NT2/D1 (cell line): ENCODE measurements around the gene TMPRSS9.

Experiments
- SUZ12 ChIP-seq: IDR thresholded peaks from 2 replicates; pipeline ENCODE4 v1.6.1; 2011; ENCODE audit not compliant: insufficient read length, insufficient read depth; ENCODE audit errors: extremely low read depth
- YY1 ChIP-seq: IDR thresholded peaks from 2 replicates; pipeline ENCODE4 v1.6.1; 2011; ENCODE audit not compliant: insufficient read length, insufficient read depth

GRCh38 chr19:2461751-2462634 lies 101.9 kb downstream of the TMPRSS9 start:
- no peak for TF ChIP-seq SUZ12
- TF ChIP-seq YY1, result no peak
